B cell (primary cell): ENCODE measurements around the gene TAAR6. TPM values are rescaled to one million over a fixed set of nuclear protein-coding genes. Genes with fewer than 3 reads are reported as not detected.
A peak's percentile ranks its signal among the peaks of the same experiment; 100 is the strongest.

Experiments used
- ATAC-seq: fragments of 200-7000 bp; cut with Tn5 transposase; one replicate; pipeline ENCODE4 v1.10.0; 2021; ENCODE audit warnings: low read depth, mild to moderate bottlenecking, moderate number of reproducible peaks, moderate library complexity
- CTCF ChIA-PET: fragments of 350-600 bp; sonication (Branson Sonifier 250); formaldehyde crosslinking; loops from one replicate; lab custom pipeline; 2021; ENCODE audit warnings: antibody characterized with exemption, inconsistent platforms; lab: Charles Lee
- POLR2A ChIA-PET: fragments of 350-600 bp; sonication (Branson Sonifier 250); formaldehyde crosslinking; loops from one replicate; lab custom pipeline; 2021; ENCODE audit warnings: antibody characterized with exemption; lab: Charles Lee
- DNase-seq: peaks from one replicate; pipeline ENCODE4 v3.0.0; 2013
- H2AFZ ChIP-seq: 2 replicates; pipeline ENCODE4 v1.6.1; 2012; ENCODE audit warnings: mild to moderate bottlenecking, low read depth, low read length; ENCODE audit not compliant: insufficient read depth, poor library complexity, severe bottlenecking
- H3K27ac ChIP-seq, 2 donors: 1 replicate in 1 of 2; 2 replicates in 1 of 2; pipeline ENCODE4 v1.5.1; 2012 to 2013; ENCODE audit warnings: low read length in 2 of 2, mild to moderate bottlenecking in 2 of 2, moderate library complexity in 1 of 2
- H3K27me3 ChIP-seq, 4 experiments: fragments of 200-600 bp in 1 of 4; sonication (generic) in 1 of 4; replicated peaks in 1 of 4; 1 replicate in 2 of 4; 2 replicates in 2 of 4; pipeline versions ENCODE4 v1.6.1 to v1.7.0; 2013 to 2016; ENCODE audit warnings: low read length in 3 of 4, mild to moderate bottlenecking in 2 of 4, mixed read lengths in 1 of 4, moderate library complexity in 1 of 4; ENCODE audit not compliant: insufficient read depth in 4 of 4, control insufficient read depth in 3 of 4; ENCODE audit errors: control extremely low read depth in 1 of 4
- H3K36me3 ChIP-seq, 2 experiments: replicated peaks in 1 of 2; 1 replicate in 1 of 2; 2 replicates in 1 of 2; pipeline versions ENCODE4 v1.6.1 to v1.7.1; 2013; ENCODE audit warnings: low read length in 1 of 2; ENCODE audit not compliant: insufficient read depth in 2 of 2, control insufficient read depth in 1 of 2; ENCODE audit errors: control extremely low read depth in 1 of 2, extremely low read depth in 1 of 2
- H3K4me1 ChIP-seq, 2 donors: fragments of 200-600 bp in 1 of 2; sonication (generic) in 1 of 2; 1 replicate in 1 of 2; 2 replicates in 1 of 2; pipeline versions ENCODE4 v1.5.1 to v1.6.1; 2013 to 2017; ENCODE audit warnings: low read length in 2 of 2; ENCODE audit not compliant: control insufficient read depth in 2 of 2, insufficient read depth in 2 of 2
- H3K4me2 ChIP-seq: replicated peaks from 2 replicates; pipeline ENCODE3; 2012; ENCODE audit warnings: mild to moderate bottlenecking, low read depth, low read length; ENCODE audit not compliant: poor library complexity, severe bottlenecking
- H3K4me3 ChIP-seq, 5 experiments: fragments of 200-600 bp in 1 of 5; sonication (generic) in 1 of 5; 1 replicate in 3 of 5; 2 replicates in 2 of 5; pipeline versions ENCODE4 v1.5.1 to v1.7.0; 2011 to 2016; ENCODE audit warnings: low read length in 4 of 5, mild to moderate bottlenecking in 4 of 5, low read depth in 2 of 5, control low read depth in 1 of 5, moderate library complexity in 1 of 5; ENCODE audit not compliant: insufficient read depth in 1 of 5; ENCODE audit errors: control extremely low read depth in 1 of 5, extremely low read depth in 1 of 5
- H3K79me2 ChIP-seq: fragments of 200-600 bp; sonication (generic); one replicate; pipeline ENCODE4 v1.6.0; 2016; ENCODE audit warnings: low read length; ENCODE audit not compliant: control insufficient read depth, insufficient read depth
- H3K9ac ChIP-seq: fragments of 200-600 bp; sonication (generic); 2 replicates; pipeline ENCODE4 v1.6.1; 2017; ENCODE audit warnings: mild to moderate bottlenecking, low read length, moderate library complexity
- H3K9me3 ChIP-seq, 3 donors: one replicate each; pipeline versions ENCODE4 v1.6.1 to v1.7.1; 2013; ENCODE audit warnings: low read length in 2 of 3; ENCODE audit not compliant: control insufficient read depth in 2 of 3, insufficient read depth in 1 of 3; ENCODE audit errors: control extremely low read depth in 1 of 3
- H4K20me1 ChIP-seq: 2 replicates; pipeline ENCODE4 v1.6.0; 2012; ENCODE audit warnings: mild to moderate bottlenecking, low read length; ENCODE audit not compliant: insufficient read depth, control insufficient read depth, poor library complexity, severe bottlenecking
- H3K27ac Mint-ChIP-seq: one replicate; pipeline ENCODE4 v1.8.0; 2021; ENCODE audit warnings: mixed read lengths
- H3K27me3 Mint-ChIP-seq: one replicate; pipeline ENCODE4 v1.8.0; 2021; ENCODE audit warnings: mixed read lengths
- H3K4me1 Mint-ChIP-seq: one replicate; pipeline ENCODE4 v1.8.0; 2021; ENCODE audit warnings: mixed read lengths
- H3K4me3 Mint-ChIP-seq: one replicate; pipeline ENCODE4 v1.8.0; 2021; ENCODE audit warnings: mixed read lengths
- H3K9me3 Mint-ChIP-seq: one replicate; pipeline ENCODE4 v1.8.0; 2022; ENCODE audit warnings: mixed read lengths; ENCODE audit not compliant: insufficient read depth
- EZH2 ChIP-seq: IDR thresholded peaks from 2 replicates; pipeline ENCODE4 v1.6.1; 2012; ENCODE audit warnings: borderline replicate concordance, low read depth, mild to moderate bottlenecking, moderate library complexity, low read length; ENCODE audit not compliant: insufficient read depth, poor library complexity, severe bottlenecking
- WGBS: methylation state at CpG from one replicate; pipeline ENCODE4 v1.1.5; 2013; ENCODE audit warnings: missing lambda C conversion rate; ENCODE audit not compliant: insufficient coverage; 5-methylcytosine and 5-hydroxymethylcytosine counted together
- intact Hi-C: fragments of 100-400 bp; cut with micrococcal nuclease; formaldehyde crosslinking; loops from one replicate; pipeline ENCODE4 v1.10.0; 2022
- polyA plus RNA-seq: library from polyadenylated mRNA; depleted of rRNA; stranded (reverse); fragments of >200 nt; gene quantifications from 2 replicates; pipeline ENCODE4 v1.2.3, GENCODE V29; 2012
- small RNA-seq: library from RNA; depleted of rRNA; stranded (forward); fragments of <200 nt; gene quantifications from one replicate; pipeline ENCODE3, GENCODE V24; 2012; ENCODE audit warnings: low replicate concordance, low read depth; ENCODE audit not compliant: insufficient read length
- total RNA-seq, 2 donors: library from RNA; stranded (reverse); fragments of 120-200 nt in 1 of 2; gene quantifications; 1 replicate in 1 of 2; 2 replicates in 1 of 2; pipeline versions ENCODE4 v1.2.3 to v1.2.4, GENCODE V29; 2013 to 2022
- TF ChIP-seq, protein P1 (sequence below): fragments of 200-600 bp; IDR thresholded peaks from one replicate; pipeline ENCODE4 v1.8.0; 2022; ENCODE audit warnings: antibody characterized with exemption, mild to moderate bottlenecking

Gene TAAR6
- total and polyA plus RNA-seq, 2 donors (not counting 1 experiment from before 2014, with no cell fraction given): not detected

DNA sequence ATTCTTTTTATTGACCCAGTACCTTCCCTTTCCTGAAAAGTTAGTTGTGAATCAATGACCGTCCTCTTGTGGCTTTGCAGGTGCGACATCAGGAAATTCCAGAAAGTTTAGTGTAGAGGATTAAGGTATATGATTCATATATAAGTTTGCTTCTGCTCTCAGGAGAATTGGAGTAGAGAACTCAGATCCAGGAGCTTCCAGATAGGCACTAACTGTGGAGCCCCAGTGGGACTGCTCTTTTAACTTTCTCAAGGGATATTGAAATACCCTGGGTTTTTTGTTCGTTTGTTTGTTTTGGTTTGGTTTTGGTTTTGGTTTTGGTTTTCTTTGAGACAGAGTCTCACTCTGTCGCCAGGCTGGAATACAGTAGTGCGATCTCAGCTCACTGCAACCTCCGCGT, 44.4 kb downstream of the TAAR6 start:
- no peaks in the 10 kb centered on the region for H3K36me3 ChIP-seq
- Mint-ChIP-seq H3K27me3 (no peaks in the 10 kb centered on the region), H3K4me1 (peaks cover 23% of the 10 kb centered on the region), H3K4me3 (peak overlapping the region; percentile 83), H3K9me3 (no peaks in the 10 kb centered on the region), H3K27ac (peak overlapping the region; percentile 55)
- H4K20me1 ChIP-seq: no peaks in the 10 kb centered on the region
- no peaks in the 10 kb centered on the region for H3K27me3 ChIP-seq
- H3K4me3 ChIP-seq: peak overlapping the region in 3 of 5 experiments; percentile 23 to 60 (median 55)
- WGBS: 80% methylated on average over 1 of the region's 7 CpGs
- no peak for TF ChIP-seq EZH2
- TF ChIP-seq, protein P1, sequence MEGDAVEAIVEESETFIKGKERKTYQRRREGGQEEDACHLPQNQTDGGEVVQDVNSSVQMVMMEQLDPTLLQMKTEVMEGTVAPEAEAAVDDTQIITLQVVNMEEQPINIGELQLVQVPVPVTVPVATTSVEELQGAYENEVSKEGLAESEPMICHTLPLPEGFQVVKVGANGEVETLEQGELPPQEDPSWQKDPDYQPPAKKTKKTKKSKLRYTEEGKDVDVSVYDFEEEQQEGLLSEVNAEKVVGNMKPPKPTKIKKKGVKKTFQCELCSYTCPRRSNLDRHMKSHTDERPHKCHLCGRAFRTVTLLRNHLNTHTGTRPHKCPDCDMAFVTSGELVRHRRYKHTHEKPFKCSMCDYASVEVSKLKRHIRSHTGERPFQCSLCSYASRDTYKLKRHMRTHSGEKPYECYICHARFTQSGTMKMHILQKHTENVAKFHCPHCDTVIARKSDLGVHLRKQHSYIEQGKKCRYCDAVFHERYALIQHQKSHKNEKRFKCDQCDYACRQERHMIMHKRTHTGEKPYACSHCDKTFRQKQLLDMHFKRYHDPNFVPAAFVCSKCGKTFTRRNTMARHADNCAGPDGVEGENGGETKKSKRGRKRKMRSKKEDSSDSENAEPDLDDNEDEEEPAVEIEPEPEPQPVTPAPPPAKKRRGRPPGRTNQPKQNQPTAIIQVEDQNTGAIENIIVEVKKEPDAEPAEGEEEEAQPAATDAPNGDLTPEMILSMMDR: no peak
- H3K9me3 ChIP-seq: no peaks in the 10 kb centered on the region
- peak overlapping the region; percentile 60 for H3K4me2 ChIP-seq
- ChIA-PET CTCF (no interaction called here), POLR2A (no interaction called here)
- DNase-seq (peak; percentile 18), ATAC-seq (peak; percentile 36)
- H3K4me1 ChIP-seq: no peaks in the 10 kb centered on the region
- peak overlapping the region; percentile 63 for H3K9ac ChIP-seq
- H2AFZ ChIP-seq: peak overlapping the region; percentile 59
- intact Hi-C loops: no loop called here
- H3K79me2 ChIP-seq: no peaks in the 10 kb centered on the region
- H3K27ac ChIP-seq: no peak overlapping the region

DNA sequence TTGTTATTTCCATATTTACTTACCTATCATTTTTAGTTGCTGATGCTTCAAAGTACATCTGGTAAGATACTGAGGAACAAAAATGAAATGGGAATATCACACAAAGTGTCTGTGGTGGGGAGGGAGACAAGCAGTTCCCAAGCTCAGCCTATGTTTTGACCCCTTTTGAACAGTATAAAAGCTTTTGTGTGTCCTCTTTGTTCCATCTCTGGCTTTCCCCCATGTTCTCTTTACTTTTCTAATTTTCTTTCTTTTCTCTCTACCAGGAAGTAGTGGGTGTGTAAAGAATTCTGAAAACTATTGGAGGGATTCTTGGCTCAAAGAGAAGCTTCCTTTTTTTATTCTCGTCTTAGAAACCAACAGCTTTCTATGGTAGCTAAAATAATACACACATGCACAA, 46.6 kb downstream of the TAAR6 start:
- Histone ChIP-seq H3K9me3 (no peaks in the 10 kb centered on the region), H2AFZ (peak overlapping the region; percentile 24), H3K36me3 (no peaks in the 10 kb centered on the region), H3K4me3 (no peak overlapping the region), H3K4me1 (no peaks in the 10 kb centered on the region), H3K79me2 (no peaks in the 10 kb centered on the region), H3K4me2 (no peak overlapping the region), H4K20me1 (no peaks in the 10 kb centered on the region), H3K9ac (no peak overlapping the region), H3K27ac (no peak overlapping the region), H3K27me3 (no peaks in the 10 kb centered on the region)
- no peak overlapping the region for H3K4me3 Mint-ChIP-seq
- WGBS: no CpG with 5 or more reads among the region's 1 CpG
- peaks cover 4% of the 10 kb centered on the region for H3K27me3 Mint-ChIP-seq
- H3K9me3 Mint-ChIP-seq: no peaks in the 10 kb centered on the region
- DNase-seq (no peak), ATAC-seq (no peak)
- intact Hi-C loops: no loop called here
- ChIA-PET POLR2A (no interaction called here), CTCF (no interaction called here)
- H3K4me1 Mint-ChIP-seq: peaks cover 23% of the 10 kb centered on the region
- no peak overlapping the region for H3K27ac Mint-ChIP-seq
- TF ChIP-seq EZH2: no peak
- TF ChIP-seq, protein P1: no peak

Small RNA genes within 50 kb of the gene (small RNA-seq; reads per million reads assigned to genes)
- gene TAAR7P: not detected

Other genes starting within 250 kb of the TAAR6 start
- gene MOXD1, start 168.8 kb upstream of the TAAR6 start, total RNA-seq: 6.7 and 7.0 TPM in 2 replicates
- gene MOXD1, start 168.8 kb upstream of the TAAR6 start, polyA plus RNA-seq: 1.3 and 1.5 TPM in 2 replicates
- gene STX7, start 57.2 kb upstream of the TAAR6 start, total RNA-seq: 221 and 227 TPM in 2 replicates
- 70.9 and 78.5 TPM in 2 replicates for gene STX7, start 57.2 kb upstream of the TAAR6 start, polyA plus RNA-seq
- not detected in 2 replicates for gene TAAR9, start 32.0 kb upstream of the TAAR6 start, total RNA-seq
- not detected in 2 replicates for gene TAAR9, start 32.0 kb upstream of the TAAR6 start, polyA plus RNA-seq
- gene TAAR8, start 17.6 kb upstream of the TAAR6 start, total RNA-seq: not detected in 2 replicates
- gene TAAR8, start 17.6 kb upstream of the TAAR6 start, polyA plus RNA-seq: not detected in 2 replicates
- gene TAAR5, start 19.4 kb downstream of the TAAR6 start, total RNA-seq: not detected in 2 replicates
- not detected in 2 replicates for gene TAAR5, start 19.4 kb downstream of the TAAR6 start, polyA plus RNA-seq
- gene TAAR2, start 54.0 kb downstream of the TAAR6 start, total RNA-seq: not detected in 2 replicates
- not detected in 2 replicates for gene TAAR2, start 54.0 kb downstream of the TAAR6 start, polyA plus RNA-seq
- not detected in 2 replicates for gene TAAR1, start 88.9 kb downstream of the TAAR6 start, total RNA-seq
- gene TAAR1, start 88.9 kb downstream of the TAAR6 start, polyA plus RNA-seq: not detected in 2 replicates
- not detected in 2 replicates for gene VNN1, start 143.7 kb downstream of the TAAR6 start, total RNA-seq
- gene VNN1, start 143.7 kb downstream of the TAAR6 start, polyA plus RNA-seq: 0.03 and 0.04 TPM in 2 replicates
- gene VNN2, start 187.6 kb downstream of the TAAR6 start, total RNA-seq: 32.7 and 33.4 TPM in 2 replicates
- 12.2 and 20.0 TPM in 2 replicates for gene VNN2, start 187.6 kb downstream of the TAAR6 start, polyA plus RNA-seq
- gene SLC18B1, start 228.3 kb downstream of the TAAR6 start, total RNA-seq: 21.4 and 22.8 TPM in 2 replicates
- gene SLC18B1, start 228.3 kb downstream of the TAAR6 start, polyA plus RNA-seq: 9.6 and 25.5 TPM in 2 replicates
- 1,732 and 1,804 TPM in 2 replicates for gene RPS12, start 244.2 kb downstream of the TAAR6 start, total RNA-seq
- gene RPS12, start 244.2 kb downstream of the TAAR6 start, polyA plus RNA-seq: 6,383 and 7,330 TPM in 2 replicates